Thyroid gland (tissue), 4 donors: ENCODE measurements around the gene MAP3K7CL. TPM values are rescaled to one million over a fixed set of nuclear protein-coding genes. Genes with fewer than 3 reads are reported as not detected.

Experiments used
- DNase-seq, 2 donors: peaks; one replicate each; pipeline ENCODE4 v3.0.0-alpha.2; 2019
- H3K27ac ChIP-seq, 3 donors: fragments of 200-600 bp; sonication (generic); 1 replicate in 2 of 3; 2 replicates in 1 of 3; pipeline ENCODE4 v1.5.1; 2016 to 2019; ENCODE audit warnings: mild to moderate bottlenecking in 1 of 3, moderate library complexity in 1 of 3
- H3K27me3 ChIP-seq: fragments of 200-600 bp; sonication (generic); one replicate; pipeline ENCODE4 v1.5.1; 2019
- H3K36me3 ChIP-seq, 2 donors: fragments of 200-600 bp; sonication (generic); one replicate each; pipeline ENCODE4 v1.5.1; 2016 to 2019
- H3K4me1 ChIP-seq, 2 donors: fragments of 200-600 bp; sonication (generic); one replicate each; pipeline ENCODE4 v1.5.1; 2017 to 2019
- H3K4me3 ChIP-seq, 3 donors: fragments of 200-600 bp; sonication (generic); replicated peaks in 1 of 3; 1 replicate in 2 of 3; 2 replicates in 1 of 3; pipeline ENCODE4 v1.5.1; 2016; ENCODE audit warnings: mild to moderate bottlenecking in 1 of 3
- H3K9me3 ChIP-seq: fragments of 200-600 bp; sonication (generic); one replicate; pipeline ENCODE4 v1.5.1; 2017
- POLR2A ChIP-seq, 2 donors: fragments of 450-650 bp; IDR thresholded peaks; one replicate each; pipeline ENCODE4 v1.6.1; 2017; ENCODE audit warnings: antibody characterized with exemption in 2 of 2, mild to moderate bottlenecking in 2 of 2, moderate library complexity in 1 of 2
- WGBS, 2 donors: methylation state at CpG; one replicate each; pipeline ENCODE4 v1.1.5; 2017; 5-methylcytosine and 5-hydroxymethylcytosine counted together
- intact Hi-C: fragments of 100-400 bp; cut with DNase I; formaldehyde crosslinking; loops from one replicate; pipeline ENCODE4 v1.15.1; 2023
- total RNA-seq, 4 donors: library from RNA; depleted of rRNA; stranded (reverse); fragments of >200 nt; gene quantifications; one replicate each; pipeline ENCODE4 v1.2.3, GENCODE V29; 2016
- TF ChIP-seq, protein P1 (sequence below), 6 experiments: fragments of 200-600 bp in 3 of 6; fragments of 450-650 bp in 3 of 6; sonication (generic) in 3 of 6; IDR thresholded peaks; one replicate each; pipeline ENCODE4 v1.5.1; 2016 to 2019; ENCODE audit warnings: antibody characterized with exemption in 6 of 6, mild to moderate bottlenecking in 2 of 6, inconsistent platforms in 1 of 6, moderate library complexity in 1 of 6

Gene MAP3K7CL
- total RNA-seq, 4 donors from 2014 or later = 4.1 to 8.0 (median 4.9) TPM

DNA sequence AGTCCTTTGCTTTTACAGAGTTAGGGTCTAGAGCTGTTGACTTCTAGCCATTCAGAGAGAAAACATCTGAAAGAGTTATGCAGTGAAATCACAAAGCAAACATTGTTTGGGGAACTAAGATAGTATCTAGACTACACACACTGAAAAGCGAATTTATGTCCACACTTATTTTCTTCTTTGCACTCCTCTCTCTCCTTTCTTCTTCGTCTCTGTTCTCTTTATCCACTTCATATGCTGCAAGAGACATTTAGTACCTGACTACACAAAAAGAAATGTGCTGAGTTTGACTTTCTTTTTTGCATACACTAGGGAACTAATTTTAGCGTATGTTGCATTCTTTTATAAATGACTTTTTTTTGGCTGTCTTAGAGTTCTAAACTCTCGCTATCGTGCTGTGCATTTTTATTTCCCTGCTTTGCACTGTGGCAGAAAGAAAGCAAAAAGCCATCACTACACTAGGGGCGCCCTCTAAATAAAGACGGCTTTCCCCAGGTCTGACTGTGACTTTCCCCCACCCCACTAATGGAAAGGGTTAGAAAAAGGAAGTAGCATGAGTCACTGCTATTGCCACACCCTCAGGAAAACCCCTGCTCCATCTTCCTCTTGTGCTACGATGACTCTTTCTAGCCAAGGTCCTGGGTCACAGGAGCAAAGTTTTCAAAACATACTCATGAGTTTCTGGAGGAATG is 65.7 kb downstream of the MAP3K7CL start:
- Histone ChIP-seq H3K4me1 (peaks cover 0 to 3% of the 10 kb centered on the region in 2 donors), H3K9me3 (no peaks in the 10 kb centered on the region), H3K27ac (peak overlapping the region in 1 of 3 donors; percentile 3), H3K4me3 (no peak overlapping the region), H3K27me3 (no peaks in the 10 kb centered on the region), H3K36me3 (no peaks in the 10 kb centered on the region)
- intact Hi-C loops = no loop called here
- peak in 1 of 2 donors; percentile 5 for DNase-seq
- TF ChIP-seq, protein P1, sequence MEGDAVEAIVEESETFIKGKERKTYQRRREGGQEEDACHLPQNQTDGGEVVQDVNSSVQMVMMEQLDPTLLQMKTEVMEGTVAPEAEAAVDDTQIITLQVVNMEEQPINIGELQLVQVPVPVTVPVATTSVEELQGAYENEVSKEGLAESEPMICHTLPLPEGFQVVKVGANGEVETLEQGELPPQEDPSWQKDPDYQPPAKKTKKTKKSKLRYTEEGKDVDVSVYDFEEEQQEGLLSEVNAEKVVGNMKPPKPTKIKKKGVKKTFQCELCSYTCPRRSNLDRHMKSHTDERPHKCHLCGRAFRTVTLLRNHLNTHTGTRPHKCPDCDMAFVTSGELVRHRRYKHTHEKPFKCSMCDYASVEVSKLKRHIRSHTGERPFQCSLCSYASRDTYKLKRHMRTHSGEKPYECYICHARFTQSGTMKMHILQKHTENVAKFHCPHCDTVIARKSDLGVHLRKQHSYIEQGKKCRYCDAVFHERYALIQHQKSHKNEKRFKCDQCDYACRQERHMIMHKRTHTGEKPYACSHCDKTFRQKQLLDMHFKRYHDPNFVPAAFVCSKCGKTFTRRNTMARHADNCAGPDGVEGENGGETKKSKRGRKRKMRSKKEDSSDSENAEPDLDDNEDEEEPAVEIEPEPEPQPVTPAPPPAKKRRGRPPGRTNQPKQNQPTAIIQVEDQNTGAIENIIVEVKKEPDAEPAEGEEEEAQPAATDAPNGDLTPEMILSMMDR (IDR thresholded peaks at IDR 0.05) = peak in 1 of 6 experiments; percentile 10
- TF ChIP-seq POLR2A (IDR thresholded peaks at IDR 0.05) = no peak
- WGBS, 2 donors = 26 to 35% methylated on average over 8 of the region's 8 CpGs

DNA sequence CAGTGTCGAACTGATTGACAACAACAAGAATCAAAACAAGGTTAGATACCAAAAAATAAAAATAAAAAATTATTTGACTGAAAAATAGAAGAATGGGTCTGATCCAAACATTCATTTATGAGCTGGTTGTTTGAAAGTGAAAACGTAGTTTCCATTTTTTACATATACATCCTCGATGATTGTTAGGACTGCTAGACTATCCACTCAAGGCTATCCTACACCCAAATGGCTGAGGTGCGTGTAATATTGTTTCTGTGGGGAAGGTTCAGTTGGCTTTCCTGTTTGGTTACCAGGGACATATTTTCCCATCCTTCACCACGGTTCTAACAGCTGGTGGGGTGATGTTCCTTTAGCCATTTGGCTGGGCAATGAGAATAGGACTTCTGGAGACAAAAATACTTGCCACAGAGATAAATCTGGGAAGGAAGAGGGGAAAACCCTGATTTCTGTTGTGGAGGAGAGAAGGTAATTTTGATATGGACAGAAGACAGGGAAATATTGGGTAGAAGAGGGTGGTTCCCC is 66.3 kb downstream of the MAP3K7CL start:
- no peaks in the 10 kb centered on the region for H3K36me3 ChIP-seq
- peak overlapping the region in 1 of 3 donors; percentile 3 for H3K27ac ChIP-seq
- no peaks in the 10 kb centered on the region for H3K9me3 ChIP-seq
- intact Hi-C loops = no loop called here
- H3K4me3 ChIP-seq = no peak overlapping the region
- DNase-seq = no peak
- no peaks in the 10 kb centered on the region for H3K27me3 ChIP-seq
- no peak for TF ChIP-seq POLR2A (IDR thresholded peaks at IDR 0.05)
- WGBS, 2 donors = 62 to 68% methylated on average over 5 of the region's 5 CpGs
- peaks cover 0 to 3% of the 10 kb centered on the region in 2 donors for H3K4me1 ChIP-seq

DNA sequence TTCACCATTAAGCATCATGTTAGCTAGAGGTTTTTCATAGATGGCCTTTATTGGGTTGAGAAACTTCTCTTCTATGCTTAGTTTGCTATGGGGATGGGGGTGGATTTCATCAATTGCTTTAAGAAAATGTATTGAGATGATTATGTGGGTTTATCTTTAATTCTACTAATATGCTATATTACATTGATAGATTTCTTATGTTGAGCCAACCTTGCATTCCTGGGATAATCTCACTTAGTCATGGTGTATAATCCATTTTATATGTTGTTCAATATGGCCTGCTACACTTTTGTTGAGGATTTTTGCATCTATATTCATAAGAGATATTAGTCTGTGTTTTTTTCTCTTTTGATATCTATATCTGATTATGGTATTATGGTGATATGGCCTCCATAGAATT is 70.7 kb downstream of the MAP3K7CL start:
- Histone ChIP-seq H3K4me3 (no peak overlapping the region), H3K9me3 (no peaks in the 10 kb centered on the region)
- intact Hi-C loops = no loop called here

DNA sequence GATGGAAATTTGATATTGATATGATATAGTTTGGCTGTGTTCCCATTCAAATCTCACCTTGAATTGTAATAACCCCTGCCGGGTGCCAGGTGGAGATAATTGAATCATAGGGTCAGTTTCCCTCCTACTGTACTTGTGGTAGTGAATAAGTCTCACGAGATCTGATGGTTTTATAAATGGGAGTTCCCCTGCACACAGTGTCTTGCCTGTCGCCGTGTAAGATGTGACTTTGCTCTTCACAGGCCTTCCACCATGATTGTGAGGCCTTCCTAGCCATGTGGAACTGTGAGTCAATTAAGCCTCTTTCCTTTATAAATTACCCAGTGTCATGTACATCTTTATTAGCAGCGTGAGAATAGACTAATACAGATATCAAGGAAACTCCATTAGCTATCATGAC is 74.6 kb downstream of the MAP3K7CL start:
- intact Hi-C loops = no loop called here
- Histone ChIP-seq H3K4me3 (no peak overlapping the region), H3K9me3 (no peaks in the 10 kb centered on the region), H3K4me1 (no peaks in the 10 kb centered on the region), H3K27me3 (no peaks in the 10 kb centered on the region), H3K27ac (no peak overlapping the region), H3K36me3 (no peaks in the 10 kb centered on the region)
- no peak for TF ChIP-seq POLR2A (IDR thresholded peaks at IDR 0.05)
- TF ChIP-seq, protein P1 (IDR thresholded peaks at IDR 0.05) = no peak
- no peak for DNase-seq
- WGBS, 2 donors = 89 to 96% methylated on average over 5 of the region's 5 CpGs

More for the DNA sequence above, 70.7 kb downstream of the MAP3K7CL start:
- no peaks in the 10 kb centered on the region for H3K27me3 ChIP-seq
- TF ChIP-seq, protein P1 (IDR thresholded peaks at IDR 0.05) = no peak
- TF ChIP-seq POLR2A (IDR thresholded peaks at IDR 0.05) = no peak
- H3K4me1 ChIP-seq = no peaks in the 10 kb centered on the region
- no peak overlapping the region for H3K27ac ChIP-seq
- DNase-seq = no peak
- H3K36me3 ChIP-seq = no peaks in the 10 kb centered on the region

DNA sequence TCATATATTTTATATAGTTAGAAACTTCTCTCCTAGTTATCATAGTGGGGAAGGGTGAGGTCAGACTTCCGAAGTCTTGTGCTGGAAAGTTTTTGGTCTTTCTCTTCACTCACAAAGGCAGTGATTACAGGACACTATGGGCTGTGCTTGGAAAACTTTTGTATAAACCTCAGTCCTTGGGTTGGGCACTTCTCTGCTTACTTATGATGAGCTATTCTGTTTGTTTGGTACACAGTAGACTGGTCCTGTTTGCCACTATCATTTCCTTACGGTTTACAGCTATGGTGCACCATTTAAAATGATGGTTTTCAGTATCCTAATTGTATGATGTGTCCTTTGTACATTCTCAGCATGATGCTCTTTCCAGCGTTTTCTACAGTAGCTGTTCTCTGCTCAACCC is 75.5 kb downstream of the MAP3K7CL start:
- TF ChIP-seq, protein P1 (IDR thresholded peaks at IDR 0.05) = no peak
- no peak for TF ChIP-seq POLR2A (IDR thresholded peaks at IDR 0.05)
- no peaks in the 10 kb centered on the region for H3K27me3 ChIP-seq
- H3K9me3 ChIP-seq = no peaks in the 10 kb centered on the region
- DNase-seq = no peak
- no peaks in the 10 kb centered on the region for H3K36me3 ChIP-seq
- 73 to 88% methylated on average over 3 of the region's 3 CpGs for WGBS, 2 donors
- H3K4me3 ChIP-seq = no peak overlapping the region
- H3K4me1 ChIP-seq = no peaks in the 10 kb centered on the region
- H3K27ac ChIP-seq = no peak overlapping the region
- intact Hi-C loops = no loop called here
